ENCODE results near the gene GREM1.

DNA sequence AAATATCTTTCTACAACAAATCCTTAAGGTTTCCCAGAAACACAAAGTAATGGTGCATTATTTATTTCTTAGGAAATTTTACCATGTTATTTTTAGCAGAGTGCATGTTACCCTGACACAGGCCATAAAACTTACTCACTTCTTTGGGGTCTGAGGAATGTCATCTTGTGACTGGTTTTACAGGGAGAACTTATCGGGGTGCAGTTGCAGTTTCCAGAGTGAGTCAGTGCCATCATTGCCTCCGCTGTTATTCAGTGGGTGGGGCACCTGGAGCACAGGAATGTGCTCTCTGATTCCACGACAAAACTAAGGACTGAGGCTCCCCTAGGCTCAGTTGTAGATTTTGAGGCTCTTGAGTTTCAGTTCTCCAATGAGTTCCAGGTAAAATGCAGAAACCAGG lies 11.1 kb upstream of the GREM1 start:
- TF ChIP-seq, protein P1, sequence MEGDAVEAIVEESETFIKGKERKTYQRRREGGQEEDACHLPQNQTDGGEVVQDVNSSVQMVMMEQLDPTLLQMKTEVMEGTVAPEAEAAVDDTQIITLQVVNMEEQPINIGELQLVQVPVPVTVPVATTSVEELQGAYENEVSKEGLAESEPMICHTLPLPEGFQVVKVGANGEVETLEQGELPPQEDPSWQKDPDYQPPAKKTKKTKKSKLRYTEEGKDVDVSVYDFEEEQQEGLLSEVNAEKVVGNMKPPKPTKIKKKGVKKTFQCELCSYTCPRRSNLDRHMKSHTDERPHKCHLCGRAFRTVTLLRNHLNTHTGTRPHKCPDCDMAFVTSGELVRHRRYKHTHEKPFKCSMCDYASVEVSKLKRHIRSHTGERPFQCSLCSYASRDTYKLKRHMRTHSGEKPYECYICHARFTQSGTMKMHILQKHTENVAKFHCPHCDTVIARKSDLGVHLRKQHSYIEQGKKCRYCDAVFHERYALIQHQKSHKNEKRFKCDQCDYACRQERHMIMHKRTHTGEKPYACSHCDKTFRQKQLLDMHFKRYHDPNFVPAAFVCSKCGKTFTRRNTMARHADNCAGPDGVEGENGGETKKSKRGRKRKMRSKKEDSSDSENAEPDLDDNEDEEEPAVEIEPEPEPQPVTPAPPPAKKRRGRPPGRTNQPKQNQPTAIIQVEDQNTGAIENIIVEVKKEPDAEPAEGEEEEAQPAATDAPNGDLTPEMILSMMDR (conservative IDR thresholded peaks at IDR 0.05; ENCODE audit: low read depth in 2 of 2): no peak
- no peak for TF ChIP-seq EZH2 (IDR thresholded peaks at IDR 0.05; ENCODE audit: low read depth, unreplicated experiment)

All from GM23338 (cell line).